ENCODE data around the gene C19orf25. TPM values are rescaled to one million over a fixed set of nuclear protein-coding genes. Genes with fewer than 3 reads are reported as not detected.
"Not testable (repeated sequence)": the region's sequence is repeated elsewhere in the genome, so short reads cannot be mapped to it uniquely, and the experiment has no call there.

C19orf25 gene
- total RNA-seq, 2 donors from 2014 or later: 19.1 to 22.3 TPM

GRCh38 chr19:1521636-1522035, 42.6 kb upstream of the C19orf25 start:
- Histone ChIP-seq H3K4me3 (no peak overlapping the region), H3K4me1 (peaks cover 0 to 12% of the 10 kb centered on the region in 2 donors), H3K36me3 (no peaks in the 10 kb centered on the region), H3K9me3 (no peaks in the 10 kb centered on the region), H3K27me3 (peaks cover 0 to 2% of the 10 kb centered on the region in 2 donors), H3K27ac (no peak overlapping the region)
- TF ChIP-seq CTCF (IDR thresholded peaks at IDR 0.05): no peak
- no peak for DNase-seq (ENCODE audit: low spot score)

DNA sequence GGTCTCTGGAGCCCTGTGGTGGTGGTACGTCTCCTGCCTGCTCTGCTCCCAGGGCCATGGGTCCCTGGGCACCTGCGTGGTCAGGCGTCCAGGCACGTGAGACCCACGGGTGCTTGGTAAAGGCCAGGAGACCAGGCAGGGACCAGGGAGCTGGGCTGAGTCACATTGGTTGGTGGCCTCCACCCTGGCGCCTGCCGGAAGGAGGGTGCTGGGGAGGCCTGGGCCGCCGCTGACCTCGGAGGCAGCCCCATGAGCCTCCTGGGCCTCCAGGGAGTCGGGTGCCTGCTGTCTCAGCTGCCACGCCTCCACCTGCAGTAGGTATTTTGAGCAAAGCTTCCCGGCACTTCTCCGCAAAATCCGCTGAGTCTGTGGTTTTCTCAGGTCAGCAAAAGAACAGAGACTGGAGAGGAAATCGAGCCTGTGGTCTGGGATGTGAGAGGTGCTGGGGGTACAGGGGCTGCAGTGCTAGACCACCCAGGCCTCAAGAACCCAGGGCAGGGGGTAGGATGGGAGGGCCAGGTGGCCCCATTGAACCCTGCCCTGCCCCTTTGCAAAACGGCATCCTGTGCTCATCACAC, 41.3 kb upstream of the C19orf25 start:
- Histone ChIP-seq H3K4me1 (peaks cover 0 to 12% of the 10 kb centered on the region in 2 donors), H3K27me3 (peaks cover 0 to 2% of the 10 kb centered on the region in 2 donors), H3K36me3 (no peaks in the 10 kb centered on the region), H3K27ac (no peak overlapping the region), H3K9me3 (no peaks in the 10 kb centered on the region), H3K4me3 (no peak overlapping the region)
- TF ChIP-seq CTCF (IDR thresholded peaks at IDR 0.05): no peak
- DNase-seq (ENCODE audit: low spot score): no peak

- peaks cover 0 to 12% of the 10 kb centered on the region in 2 donors for H3K4me1 ChIP-seq
- not testable (repeated sequence) for H3K27ac ChIP-seq, H3K27me3 ChIP-seq
Observed at GRCh38 chr19:1519802-1520201, 40.8 kb upstream of the C19orf25 start.

DNA sequence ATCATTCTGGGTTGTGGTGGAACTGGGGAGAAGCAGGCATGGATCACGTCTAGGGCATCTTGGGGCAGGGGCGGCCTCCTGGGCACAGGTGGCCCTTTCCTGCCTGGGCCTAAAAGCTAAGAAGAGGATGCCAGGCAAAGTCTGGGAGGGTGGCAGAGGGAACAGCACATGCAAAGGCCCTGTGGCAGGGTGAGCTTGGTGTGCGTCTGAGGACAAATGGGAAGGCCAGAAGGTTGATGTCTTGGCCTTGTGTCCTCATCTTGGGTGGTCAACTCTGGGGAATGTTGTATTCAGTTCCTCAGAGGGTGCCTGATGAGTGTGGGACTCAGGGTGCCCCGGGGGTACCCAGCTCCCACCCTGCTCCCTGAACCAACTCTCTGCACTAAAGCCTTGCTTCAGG, 39.5 kb upstream of the C19orf25 start:
- Histone ChIP-seq H3K36me3 (no peaks in the 10 kb centered on the region), H3K4me3 (no peak overlapping the region), H3K9me3 (no peaks in the 10 kb centered on the region), H3K4me1 (peaks cover 0 to 5% of the 10 kb centered on the region in 2 donors), H3K27ac (no peak overlapping the region), H3K27me3 (no peaks in the 10 kb centered on the region)
- DNase-seq (ENCODE audit: low spot score): no peak
- TF ChIP-seq CTCF (IDR thresholded peaks at IDR 0.05): no peak

More at GRCh38 chr19:1519802-1520201, 40.8 kb upstream of the C19orf25 start:
- not testable (repeated sequence) for DNase-seq (ENCODE audit: low spot score); H3K36me3 ChIP-seq; H3K4me3 ChIP-seq; H3K9me3 ChIP-seq

DNA sequence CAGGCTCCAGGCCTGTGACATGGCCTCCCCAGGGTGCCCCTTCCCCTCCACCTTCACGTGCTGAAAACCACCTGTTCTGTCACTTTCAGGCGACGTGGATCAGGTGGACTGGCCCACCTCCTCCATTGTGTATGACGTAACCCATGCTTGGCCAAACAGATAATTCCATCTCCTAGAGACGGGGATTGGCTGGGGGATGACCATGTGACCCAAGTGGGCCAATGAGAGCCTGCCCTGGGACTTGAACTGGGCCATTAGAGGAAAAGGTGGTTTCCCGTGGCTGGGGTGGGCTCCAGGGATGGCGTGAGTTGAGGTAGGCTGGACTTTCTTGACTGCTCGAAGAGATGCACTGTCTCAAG, 37.4 kb upstream of the C19orf25 start:
- H3K9me3 ChIP-seq: no peaks in the 10 kb centered on the region
- no peaks in the 10 kb centered on the region for H3K36me3 ChIP-seq
- no peak for TF ChIP-seq CTCF (IDR thresholded peaks at IDR 0.05)
- peaks cover 0 to 17% of the 10 kb centered on the region in 2 donors for H3K4me1 ChIP-seq
- no peaks in the 10 kb centered on the region for H3K27me3 ChIP-seq
- no peak overlapping the region for H3K4me3 ChIP-seq
- no peak overlapping the region for H3K27ac ChIP-seq
- DNase-seq (ENCODE audit: low spot score): no peak

DNA sequence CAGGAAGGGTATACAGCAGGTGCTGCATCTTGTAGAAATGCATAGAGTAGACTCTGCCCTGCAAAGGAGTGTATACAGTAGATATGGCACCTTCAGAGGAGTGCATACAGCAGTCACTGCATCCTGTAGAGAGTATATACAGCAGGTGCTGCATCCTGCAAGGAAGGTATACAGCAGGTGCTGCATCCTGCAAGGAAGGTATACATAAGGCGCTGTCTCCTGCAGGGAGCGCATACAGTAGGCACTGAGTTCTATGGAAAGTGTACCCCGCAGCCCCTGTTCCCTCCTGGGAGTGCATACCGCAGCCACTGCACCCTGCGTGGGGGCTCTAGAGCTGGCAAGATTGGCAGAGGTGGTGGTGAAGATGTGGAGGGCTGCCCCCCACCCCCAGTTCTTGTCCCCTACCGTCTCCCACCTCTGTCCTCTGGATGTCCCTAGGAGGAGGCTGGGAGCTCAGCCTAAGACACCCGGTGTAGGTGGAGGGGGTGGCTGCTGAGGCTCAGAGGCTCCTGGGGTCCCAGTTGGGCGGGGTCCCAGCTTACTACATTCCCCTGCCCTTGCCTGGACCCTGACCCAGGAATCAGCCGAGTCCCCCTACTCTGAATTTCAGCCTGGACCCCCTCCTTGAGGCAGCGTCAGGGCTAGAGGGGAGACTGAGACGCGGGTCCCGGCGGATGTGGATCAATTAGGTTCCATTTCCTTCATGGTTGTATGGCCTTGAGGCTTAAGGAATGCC, 36.1 kb upstream of the C19orf25 start:
- no peaks in the 10 kb centered on the region for H3K27me3 ChIP-seq
- no peak overlapping the region for H3K4me3 ChIP-seq
- H3K9me3 ChIP-seq: no peaks in the 10 kb centered on the region
- peaks cover 0 to 17% of the 10 kb centered on the region in 2 donors for H3K4me1 ChIP-seq
- DNase-seq (ENCODE audit: low spot score): no peak
- no peak overlapping the region for H3K27ac ChIP-seq
- no peaks in the 10 kb centered on the region for H3K36me3 ChIP-seq
- TF ChIP-seq CTCF (IDR thresholded peaks at IDR 0.05): no peak
